GM21786 (cell line): ENCODE measurements around the gene SYT2.
"Not testable (repeated sequence)": the region's sequence is repeated elsewhere in the genome, so short reads cannot be mapped to it uniquely, and the experiment has no call there.

ENCODE experiments used
- ATAC-seq: cut with Tn5 transposase; IDR thresholded peaks from one replicate; pipeline ENCODE4 v1.9.1; 2021; ENCODE audit not compliant: unreplicated experiment

SYT2 gene

GRCh38 chr1:202710070-202711045 is at the start of gene SYT2:
Gene SYT2, minus strand, starts transcription at chr1:202710454. Its CDS starts 104,682 bp downstream, at chr1:202605772.
- ATAC-seq = no peak

GRCh38 chr1:202756391-202756790 is 46.1 kb upstream of the SYT2 start:
- no peak for ATAC-seq

GRCh38 chr1:202754293-202754692 is 44.0 kb upstream of the SYT2 start:
- no peak for ATAC-seq

GRCh38 chr1:202752774-202753173 is 42.5 kb upstream of the SYT2 start:
- ATAC-seq = no peak

- ATAC-seq = no peak
These were observed 40.5 kb upstream of the SYT2 start for GRCh38 chr1:202750761-202751160.

- no peak for ATAC-seq
These were observed 39.8 kb upstream of the SYT2 start for GRCh38 chr1:202750024-202750423.

GRCh38 chr1:202745323-202745888 is 35.2 kb upstream of the SYT2 start:
- no peak for ATAC-seq

- not testable (repeated sequence) for ATAC-seq
These were observed 34.5 kb upstream of the SYT2 start for GRCh38 chr1:202744770-202745169.

- no peak for ATAC-seq
These were observed 32.2 kb upstream of the SYT2 start for GRCh38 chr1:202742496-202742895.

- ATAC-seq = no peak
These were observed 23.0 kb upstream of the SYT2 start for GRCh38 chr1:202733251-202733650.

GRCh38 chr1:202728951-202729350 is 18.7 kb upstream of the SYT2 start:
- no peak for ATAC-seq

- no peak for ATAC-seq
These were observed 15.3 kb upstream of the SYT2 start for GRCh38 chr1:202725526-202725925.

- no peak for ATAC-seq
These were observed 13.5 kb upstream of the SYT2 start for GRCh38 chr1:202723708-202724107.

- ATAC-seq = not testable (repeated sequence)
These were observed 12.8 kb upstream of the SYT2 start for GRCh38 chr1:202723046-202723445.

GRCh38 chr1:202716654-202717053 is 6.4 kb upstream of the SYT2 start:
- ATAC-seq = no peak

GRCh38 chr1:202714202-202714601 is 3.9 kb upstream of the SYT2 start:
- ATAC-seq = not testable (repeated sequence)

- no peak for ATAC-seq
These were observed 2.9 kb upstream of the SYT2 start for GRCh38 chr1:202713110-202713509.

- no peak for ATAC-seq
These were observed 1.8 kb upstream of the SYT2 start for GRCh38 chr1:202711949-202712635.

- ATAC-seq = no peak
These were observed 795 bp downstream of the SYT2 start for GRCh38 chr1:202709276-202710041.

GRCh38 chr1:202708456-202709275 is 1.6 kb downstream of the SYT2 start:
- ATAC-seq = no peak
